Lower leg skin (tissue), 4 donors: ENCODE data around the gene PLCG1. TPM values are rescaled to one million over a fixed set of nuclear protein-coding genes. Genes with fewer than 3 reads are reported as not detected.

Source experiments
- DNase-seq, 2 donors: peaks; one replicate each; pipeline ENCODE4 v3.0.0-alpha.2; 2019; ENCODE audit warnings: low spot score in 2 of 2
- H3K4me3 ChIP-seq: fragments of 200-600 bp; sonication (generic); 2 replicates; pipeline ENCODE4 v1.5.1; 2017; ENCODE audit warnings: mild to moderate bottlenecking, low read depth; ENCODE audit not compliant: poor library complexity, severe bottlenecking
- CTCF ChIP-seq, 3 donors: fragments of 450-650 bp; IDR thresholded peaks; one replicate each; pipeline ENCODE4 v1.5.1; 2016; ENCODE audit warnings: antibody characterized with exemption in 3 of 3, mild to moderate bottlenecking in 3 of 3, moderate library complexity in 2 of 3
- POLR2A ChIP-seq, 2 donors: fragments of 450-650 bp; IDR thresholded peaks; one replicate each; pipeline ENCODE4 v1.6.1; 2016 to 2017; ENCODE audit warnings: antibody characterized with exemption in 2 of 2, mild to moderate bottlenecking in 1 of 2, moderate library complexity in 1 of 2
- WGBS, 2 donors: methylation state at CpG; one replicate each; pipeline ENCODE4 v1.1.5; 2018; 5-methylcytosine and 5-hydroxymethylcytosine counted together
- intact Hi-C: fragments of 100-400 bp; cut with DNase I; formaldehyde crosslinking; loops from one replicate; pipeline ENCODE4 v1.15.0; 2023; ENCODE audit warnings: low total_unique reads
- total RNA-seq, 4 donors: library from RNA; depleted of rRNA; stranded (reverse); fragments of >200 nt; gene quantifications; one replicate each; pipeline ENCODE4 v1.1.0, GENCODE V29; 2016

Gene PLCG1
- total RNA-seq, 4 donors from 2014 or later, result 59.0 to 138 (median 72.5) TPM

- TF ChIP-seq POLR2A (IDR thresholded peaks at IDR 0.05) (no peak), CTCF (IDR thresholded peaks at IDR 0.05) (no peak)
- H3K4me3 ChIP-seq, result no peak overlapping the region
- intact Hi-C loops, result loop anchor here (10.0 kb wide), 1 partner anchor 70 kb away; no protein-coding TSS in a partner anchor
- WGBS, 2 donors, result 91 to 92% methylated on average over 4 of the region's 4 CpGs
- peak; percentile 12 to 70 for DNase-seq
Observed at GRCh38 chr20:41175201-41175651, 37.9 kb downstream of the PLCG1 start.

GRCh38 chr20:41175727-41176330, 38.5 kb downstream of the PLCG1 start:
- TF ChIP-seq CTCF (IDR thresholded peaks at IDR 0.05) (no peak), POLR2A (IDR thresholded peaks at IDR 0.05) (no peak)
- H3K4me3 ChIP-seq, result no peak overlapping the region
- DNase-seq, result peak in 1 of 2 donors; percentile 69
- WGBS, 2 donors, result 75 to 76% methylated on average over 7 of the region's 7 CpGs
- intact Hi-C loops, result loop anchor here (10.0 kb wide), 1 partner anchor 69 kb away; no protein-coding TSS in a partner anchor

- WGBS, 2 donors, result 83 to 87% methylated on average over 8 of the region's 8 CpGs
- intact Hi-C loops, result loop anchor here (10.0 kb wide), 1 partner anchor 68 kb away; no protein-coding TSS in a partner anchor
- H3K4me3 ChIP-seq, result no peak overlapping the region
- no peak for TF ChIP-seq CTCF (IDR thresholded peaks at IDR 0.05)
- no peak for TF ChIP-seq POLR2A (IDR thresholded peaks at IDR 0.05)
- peak; percentile 11 to 80 for DNase-seq
Observed at GRCh38 chr20:41176711-41177552, 39.6 kb downstream of the PLCG1 start.

- 18 to 37% methylated on average over 2 of the region's 2 CpGs for WGBS, 2 donors
- no peak for TF ChIP-seq POLR2A (IDR thresholded peaks at IDR 0.05)
- no peak for TF ChIP-seq CTCF (IDR thresholded peaks at IDR 0.05)
- peak; percentile 16 to 85 for DNase-seq
- intact Hi-C loops, result loop anchor here (10.0 kb wide), 1 partner anchor 67 kb away; no protein-coding TSS in a partner anchor
- no peak overlapping the region for H3K4me3 ChIP-seq
Observed at GRCh38 chr20:41177636-41178035, 40.3 kb downstream of the PLCG1 start.

GRCh38 chr20:41178495-41178894, 41.2 kb downstream of the PLCG1 start:
- no peak overlapping the region for H3K4me3 ChIP-seq
- WGBS, 2 donors, result 74 to 76% methylated on average over 6 of the region's 6 CpGs
- peak in 1 of 2 donors; percentile 42 for DNase-seq
- TF ChIP-seq CTCF (IDR thresholded peaks at IDR 0.05) (no peak), POLR2A (IDR thresholded peaks at IDR 0.05) (no peak)
- intact Hi-C loops, result loop anchor here (10.0 kb wide), 1 partner anchor 66 kb away; no protein-coding TSS in a partner anchor
